Activated B cell treated with CpG ODN at 0.5 μM for 24 hours (primary cell): Measurements from ENCODE around the gene S100A3. TPM values are rescaled to one million over a fixed set of nuclear protein-coding genes. Genes with fewer than 3 reads are reported as not detected.
A peak's percentile ranks its signal among the peaks of the same experiment; 100 is the strongest.

Experiments used
- ATAC-seq: fragments of 200-7000 bp; cut with Tn5 transposase; one replicate; pipeline ENCODE4 v1.10.0; 2021; ENCODE audit warnings: low read depth, mild to moderate bottlenecking, moderate library complexity
- CTCF ChIA-PET: fragments of 350-600 bp; sonication (Branson Sonifier 250); formaldehyde crosslinking; loops from one replicate; lab custom pipeline; 2021; ENCODE audit warnings: antibody characterized with exemption; lab: Charles Lee
- POLR2A ChIA-PET: fragments of 350-600 bp; sonication (Branson Sonifier 250); formaldehyde crosslinking; loops from one replicate; lab custom pipeline; 2021; ENCODE audit warnings: antibody characterized with exemption; lab: Charles Lee
- DNase-seq: peaks from one replicate; pipeline ENCODE4 v3.0.0; 2022
- H3K27ac Mint-ChIP-seq: one replicate; pipeline ENCODE4 v1.8.0; 2020; ENCODE audit warnings: mixed read lengths
- H3K27me3 Mint-ChIP-seq: one replicate; pipeline ENCODE4 v1.8.0; 2021; ENCODE audit warnings: mixed read lengths
- H3K36me3 Mint-ChIP-seq: one replicate; pipeline ENCODE4 v1.8.0; 2021; ENCODE audit warnings: low read depth, mixed read lengths
- H3K4me1 Mint-ChIP-seq: one replicate; pipeline ENCODE4 v1.8.0; 2021; ENCODE audit warnings: mixed read lengths
- H3K4me3 Mint-ChIP-seq: one replicate; pipeline ENCODE4 v1.8.0; 2020; ENCODE audit warnings: mild to moderate bottlenecking, mixed read lengths
- H3K9me3 Mint-ChIP-seq: one replicate; pipeline ENCODE4 v1.8.0; 2020; ENCODE audit warnings: mixed read lengths
- intact Hi-C: fragments of 100-400 bp; cut with micrococcal nuclease; formaldehyde crosslinking; loops from one replicate; pipeline ENCODE4 v1.15.1; 2024
- total RNA-seq: library from RNA; stranded (reverse); gene quantifications from 2 replicates; pipeline ENCODE4 v1.2.3, GENCODE V29; 2022
- TF ChIP-seq, protein P1 (sequence below): fragments of 200-600 bp; IDR thresholded peaks from one replicate; pipeline ENCODE4 v1.8.0; 2022; ENCODE audit warnings: antibody characterized with exemption, mild to moderate bottlenecking

S100A3 gene, protein sequence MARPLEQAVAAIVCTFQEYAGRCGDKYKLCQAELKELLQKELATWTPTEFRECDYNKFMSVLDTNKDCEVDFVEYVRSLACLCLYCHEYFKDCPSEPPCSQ
- not detected in 2 replicates for total RNA-seq

DNA sequence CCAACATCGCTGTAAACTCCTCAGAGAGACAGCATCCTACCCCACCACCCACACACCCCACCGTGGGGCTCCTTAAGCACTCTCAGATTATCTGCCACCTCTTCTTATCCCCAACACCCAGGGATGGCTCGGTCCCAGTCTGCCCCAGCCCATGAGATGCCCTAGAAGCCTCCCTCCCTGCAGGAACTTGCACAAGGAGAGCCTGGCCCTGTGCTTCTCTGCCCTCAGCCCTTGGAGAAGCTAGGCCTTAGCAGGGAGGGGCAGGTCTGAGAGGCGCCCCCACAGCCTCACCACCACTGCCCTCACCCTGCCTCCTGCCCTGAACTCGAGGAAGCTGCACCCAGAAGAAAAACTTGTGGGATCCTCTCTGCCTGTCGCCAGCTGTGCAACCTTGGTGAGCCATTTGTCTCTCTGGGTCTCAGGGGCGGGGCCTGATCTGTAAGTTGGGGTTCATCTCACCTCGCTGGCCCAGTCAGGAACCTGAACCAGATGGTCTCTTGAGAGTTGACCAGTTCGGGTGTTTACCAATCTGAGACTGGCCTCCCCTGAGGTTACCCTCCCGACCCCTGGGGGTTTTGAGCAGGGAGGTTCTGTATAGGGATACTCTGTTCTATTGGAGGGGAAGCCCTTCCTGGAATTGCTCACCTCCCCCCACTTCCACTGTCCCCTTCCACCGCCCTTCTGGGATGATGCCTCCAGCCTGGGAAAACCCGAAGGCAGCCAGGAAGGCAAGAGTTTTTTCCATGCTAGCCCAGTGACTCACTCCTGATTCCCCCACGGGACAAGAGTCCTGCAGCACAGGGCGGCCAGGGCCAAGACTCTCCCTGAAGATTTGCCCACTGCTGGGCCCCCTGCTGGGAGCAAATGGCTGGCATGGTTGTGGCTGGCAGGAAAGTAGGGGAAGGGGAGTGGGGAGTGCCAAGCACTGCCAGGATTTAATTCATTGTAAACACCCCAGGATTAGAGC is at the start of gene S100A3:
S100A3 (minus strand) TSS at position 537 of the 967 bp plus-strand sequence. CDS start 773 bp downstream, outside the sequence.
- TF ChIP-seq, protein P1, sequence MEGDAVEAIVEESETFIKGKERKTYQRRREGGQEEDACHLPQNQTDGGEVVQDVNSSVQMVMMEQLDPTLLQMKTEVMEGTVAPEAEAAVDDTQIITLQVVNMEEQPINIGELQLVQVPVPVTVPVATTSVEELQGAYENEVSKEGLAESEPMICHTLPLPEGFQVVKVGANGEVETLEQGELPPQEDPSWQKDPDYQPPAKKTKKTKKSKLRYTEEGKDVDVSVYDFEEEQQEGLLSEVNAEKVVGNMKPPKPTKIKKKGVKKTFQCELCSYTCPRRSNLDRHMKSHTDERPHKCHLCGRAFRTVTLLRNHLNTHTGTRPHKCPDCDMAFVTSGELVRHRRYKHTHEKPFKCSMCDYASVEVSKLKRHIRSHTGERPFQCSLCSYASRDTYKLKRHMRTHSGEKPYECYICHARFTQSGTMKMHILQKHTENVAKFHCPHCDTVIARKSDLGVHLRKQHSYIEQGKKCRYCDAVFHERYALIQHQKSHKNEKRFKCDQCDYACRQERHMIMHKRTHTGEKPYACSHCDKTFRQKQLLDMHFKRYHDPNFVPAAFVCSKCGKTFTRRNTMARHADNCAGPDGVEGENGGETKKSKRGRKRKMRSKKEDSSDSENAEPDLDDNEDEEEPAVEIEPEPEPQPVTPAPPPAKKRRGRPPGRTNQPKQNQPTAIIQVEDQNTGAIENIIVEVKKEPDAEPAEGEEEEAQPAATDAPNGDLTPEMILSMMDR, result no peak
- CTCF ChIA-PET, result no interaction called here
- no peaks in the 10 kb centered on the region for H3K9me3 Mint-ChIP-seq
- no peak for DNase-seq
- POLR2A ChIA-PET, result interaction anchor here (0.5 kb wide), 1 partner anchor 11 kb away, joined by 3 read pairs; no protein-coding TSS in a partner anchor
- H3K27ac Mint-ChIP-seq, result no peak within 1 kb of the TSS
- ATAC-seq, result no peak
- H3K4me3 Mint-ChIP-seq, result no peak within 1 kb of the TSS
- H3K27me3 Mint-ChIP-seq, result peaks cover 5% of the 10 kb centered on the region
- H3K4me1 Mint-ChIP-seq, result peaks cover 31% of the 10 kb centered on the region
- H3K36me3 Mint-ChIP-seq, result peaks cover 13% of the 10 kb centered on the region
- intact Hi-C loops, result no loop called here

- Mint-ChIP-seq H3K4me1 (peaks cover 48% of the 10 kb centered on the region), H3K27me3 (no peaks in the 10 kb centered on the region), H3K27ac (peak overlapping the region; percentile 96), H3K36me3 (no peaks in the 10 kb centered on the region), H3K4me3 (peak overlapping the region; percentile 73), H3K9me3 (no peaks in the 10 kb centered on the region)
- POLR2A ChIA-PET, result interaction anchor here (0.6 to 5.8 kb wide), 27 partner anchors 8 to 392 kb away, joined by 3 to 138 read pairs (median 5); partner anchors contain the start of genes CHTOP, CREB3L4, INTS3 and RPS27
- intact Hi-C loops, result loop anchor here (1.0 to 2.0 kb wide), 5 partner anchors 26 to 393 kb away; partner anchors contain the start of genes CHTOP and SNAPIN
- CTCF ChIA-PET, result interaction anchor here (0.6 to 2.2 kb wide), 8 partner anchors 26 to 674 kb away, joined by 3 to 9 read pairs (median 4); partner anchors contain the start of genes CHTOP, HAX1 and S100A13
- TF ChIP-seq, protein P1, result no peak
- ATAC-seq, result peak; percentile 92
- peak; percentile 57 for DNase-seq
Observed at GRCh38 chr1:153598309-153599172, 49.5 kb upstream of the S100A3 start.

GRCh38 chr1:153597206-153597605 is 48.1 kb upstream of the S100A3 start:
- no peak for DNase-seq
- Mint-ChIP-seq H3K27me3 (no peaks in the 10 kb centered on the region), H3K9me3 (no peaks in the 10 kb centered on the region), H3K4me3 (peak overlapping the region; percentile 64), H3K4me1 (peaks cover 44% of the 10 kb centered on the region), H3K36me3 (no peaks in the 10 kb centered on the region), H3K27ac (peak overlapping the region; percentile 96)
- ChIA-PET CTCF (no interaction called here), POLR2A (interaction anchor here (0.7 to 5.8 kb wide), 6 partner anchors 25 to 133 kb away, joined by 5 to 138 read pairs (median 23); partner anchors contain the start of genes CHTOP, INTS3, S100A1 and S100A13)
- peak; percentile 22 for ATAC-seq
- TF ChIP-seq, protein P1, result no peak
- intact Hi-C loops, result no loop called here

DNA sequence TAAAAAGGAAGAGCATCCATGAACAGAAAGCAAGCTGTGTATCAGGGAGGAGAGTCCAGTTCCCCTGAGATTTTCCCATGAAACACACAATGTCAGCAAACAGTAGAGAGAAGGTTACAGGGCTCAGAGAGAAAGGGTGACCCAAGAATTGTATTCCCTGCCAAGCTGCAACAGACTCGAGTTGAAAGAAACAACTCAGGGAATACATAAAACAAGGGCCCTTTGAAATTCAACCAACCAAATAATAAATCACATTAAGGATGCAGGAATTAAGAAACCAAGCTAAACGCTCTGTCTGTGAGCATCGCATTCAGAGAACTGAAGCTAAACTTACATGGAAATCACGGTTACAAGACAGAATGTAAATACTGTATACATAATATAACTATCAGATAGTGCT is 43.7 kb upstream of the S100A3 start:
- no peak for ATAC-seq

More for the DNA sequence above, 43.7 kb upstream of the S100A3 start:
- no peak overlapping the region for H3K27ac Mint-ChIP-seq
- ChIA-PET CTCF (no interaction called here), POLR2A (interaction anchor here (0.6 to 1.7 kb wide), 3 partner anchors 17 to 41 kb away, joined by 3 to 9 read pairs (median 4); partner anchors contain the start of gene CHTOP)
- peaks cover 13% of the 10 kb centered on the region for H3K4me1 Mint-ChIP-seq
- H3K4me3 Mint-ChIP-seq, result no peak overlapping the region
- TF ChIP-seq, protein P1, result no peak
- H3K36me3 Mint-ChIP-seq, result no peaks in the 10 kb centered on the region
- H3K9me3 Mint-ChIP-seq, result no peaks in the 10 kb centered on the region
- no peak for DNase-seq
- intact Hi-C loops, result no loop called here
- H3K27me3 Mint-ChIP-seq, result no peaks in the 10 kb centered on the region
